GM12872 (cell line): ENCODE data around the gene ANKRD62.

Experiments used
- CTCF ChIP-seq: IDR thresholded peaks from 3 replicates; pipeline ENCODE4 v1.5.1; 2011; ENCODE audit warnings: low read depth, mild to moderate bottlenecking, low read length, moderate library complexity; ENCODE audit not compliant: insufficient read depth

The ANKRD62 gene

GRCh38 chr18:12067671-12068070 lies 26.0 kb upstream of the ANKRD62 start:
- no peak for TF ChIP-seq CTCF

- TF ChIP-seq CTCF: no peak
These were observed 24.7 kb upstream of the ANKRD62 start for GRCh38 chr18:12068950-12069320.

GRCh38 chr18:12072996-12073395 lies 20.6 kb upstream of the ANKRD62 start:
- no peak for TF ChIP-seq CTCF

GRCh38 chr18:12074736-12075135 lies 18.9 kb upstream of the ANKRD62 start:
- peak; percentile 23; the same call in 1 of the 3 replicates for TF ChIP-seq CTCF

- no peak for TF ChIP-seq CTCF
These were observed 17.1 kb upstream of the ANKRD62 start for GRCh38 chr18:12076424-12077140.

- TF ChIP-seq CTCF: no peak
These were observed 14.0 kb upstream of the ANKRD62 start for GRCh38 chr18:12079491-12080237.

GRCh38 chr18:12085136-12085535 lies 8.5 kb upstream of the ANKRD62 start:
- TF ChIP-seq CTCF: no peak
